GM19467 (cell line): ENCODE data around the gene WDR59.

Source experiments
- ATAC-seq: cut with Tn5 transposase; IDR thresholded peaks from one replicate; pipeline ENCODE4 v1.9.1; 2021; ENCODE audit warnings: mild to moderate bottlenecking, moderate library complexity; ENCODE audit not compliant: unreplicated experiment

The WDR59 gene

GRCh38 chr16:74987027-74987681, 2.2 kb upstream of the WDR59 start:
- no peak for ATAC-seq

- ATAC-seq = no peak
Measured at GRCh38 chr16:74984194-74984528, 762 bp downstream of the WDR59 start.

- ATAC-seq = no peak
Measured at GRCh38 chr16:74982256-74982655, 2.7 kb downstream of the WDR59 start.

GRCh38 chr16:74975591-74975990, 9.3 kb downstream of the WDR59 start:
- no peak for ATAC-seq

GRCh38 chr16:74973304-74973703, 11.6 kb downstream of the WDR59 start:
- no peak for ATAC-seq

GRCh38 chr16:74954763-74955162, 30.2 kb downstream of the WDR59 start:
- no peak for ATAC-seq

GRCh38 chr16:74951681-74952080, 33.2 kb downstream of the WDR59 start:
- no peak for ATAC-seq

GRCh38 chr16:74951206-74951605, 33.7 kb downstream of the WDR59 start:
- no peak for ATAC-seq

- ATAC-seq = no peak
Measured at GRCh38 chr16:74950511-74950910, 34.4 kb downstream of the WDR59 start.

GRCh38 chr16:74949309-74949708, 35.6 kb downstream of the WDR59 start:
- ATAC-seq = no peak

- ATAC-seq = no peak
Measured at GRCh38 chr16:74944466-74944865, 40.5 kb downstream of the WDR59 start.

- ATAC-seq = no peak
Measured at GRCh38 chr16:74942977-74943918, 41.7 kb downstream of the WDR59 start.

- no peak for ATAC-seq
Measured at GRCh38 chr16:74942566-74942965, 42.4 kb downstream of the WDR59 start.

GRCh38 chr16:74939688-74940087, 45.2 kb downstream of the WDR59 start:
- no peak for ATAC-seq

- ATAC-seq = peak; percentile 96
Measured at GRCh38 chr16:74936902-74937560, 47.9 kb downstream of the WDR59 start.

- no peak for ATAC-seq
Measured at GRCh38 chr16:74931445-74931844, 53.5 kb downstream of the WDR59 start.

- no peak for ATAC-seq
Measured at GRCh38 chr16:74929636-74930035, 55.3 kb downstream of the WDR59 start.

GRCh38 chr16:74926805-74927204, 58.1 kb downstream of the WDR59 start:
- no peak for ATAC-seq

GRCh38 chr16:74923766-74924460, 61.0 kb downstream of the WDR59 start:
- ATAC-seq = no peak

GRCh38 chr16:74922150-74923138, 62.5 kb downstream of the WDR59 start:
- no peak for ATAC-seq
